ENCODE results near the gene ACTA2.

The ACTA2 gene

DNA sequence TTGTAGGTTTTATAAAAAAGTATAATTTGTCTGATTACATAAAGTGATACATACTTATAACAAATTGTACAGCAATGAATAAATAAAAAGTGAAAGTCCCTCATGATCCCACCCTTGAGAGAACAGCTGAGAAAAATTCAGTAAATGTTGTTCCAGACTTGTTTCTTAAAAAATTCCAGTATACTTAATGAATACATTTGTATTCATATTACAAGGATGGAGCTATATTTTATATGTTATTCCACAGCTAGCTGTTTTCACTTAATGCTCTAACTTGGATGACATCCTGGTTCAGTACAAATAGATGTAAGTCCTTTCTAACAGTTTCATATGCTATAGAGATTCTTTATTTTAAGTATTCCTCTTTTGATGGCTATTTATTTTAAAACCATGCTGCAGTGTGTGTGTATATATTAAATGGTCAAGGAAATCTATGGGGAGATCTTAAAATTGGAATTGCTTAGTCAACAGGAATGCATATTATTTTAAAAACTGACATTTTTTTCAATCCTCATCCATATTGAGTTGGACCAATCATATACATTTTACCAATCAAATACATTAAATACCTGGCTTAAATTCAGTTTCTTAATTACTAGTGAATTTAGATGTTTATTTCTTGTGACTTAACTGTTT, 63.6 kb downstream of the ACTA2 start:
- TF ChIP-seq, protein P1, sequence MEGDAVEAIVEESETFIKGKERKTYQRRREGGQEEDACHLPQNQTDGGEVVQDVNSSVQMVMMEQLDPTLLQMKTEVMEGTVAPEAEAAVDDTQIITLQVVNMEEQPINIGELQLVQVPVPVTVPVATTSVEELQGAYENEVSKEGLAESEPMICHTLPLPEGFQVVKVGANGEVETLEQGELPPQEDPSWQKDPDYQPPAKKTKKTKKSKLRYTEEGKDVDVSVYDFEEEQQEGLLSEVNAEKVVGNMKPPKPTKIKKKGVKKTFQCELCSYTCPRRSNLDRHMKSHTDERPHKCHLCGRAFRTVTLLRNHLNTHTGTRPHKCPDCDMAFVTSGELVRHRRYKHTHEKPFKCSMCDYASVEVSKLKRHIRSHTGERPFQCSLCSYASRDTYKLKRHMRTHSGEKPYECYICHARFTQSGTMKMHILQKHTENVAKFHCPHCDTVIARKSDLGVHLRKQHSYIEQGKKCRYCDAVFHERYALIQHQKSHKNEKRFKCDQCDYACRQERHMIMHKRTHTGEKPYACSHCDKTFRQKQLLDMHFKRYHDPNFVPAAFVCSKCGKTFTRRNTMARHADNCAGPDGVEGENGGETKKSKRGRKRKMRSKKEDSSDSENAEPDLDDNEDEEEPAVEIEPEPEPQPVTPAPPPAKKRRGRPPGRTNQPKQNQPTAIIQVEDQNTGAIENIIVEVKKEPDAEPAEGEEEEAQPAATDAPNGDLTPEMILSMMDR (IDR thresholded peaks at IDR 0.05; ENCODE audit: low read depth, low read length), result no peak

DNA sequence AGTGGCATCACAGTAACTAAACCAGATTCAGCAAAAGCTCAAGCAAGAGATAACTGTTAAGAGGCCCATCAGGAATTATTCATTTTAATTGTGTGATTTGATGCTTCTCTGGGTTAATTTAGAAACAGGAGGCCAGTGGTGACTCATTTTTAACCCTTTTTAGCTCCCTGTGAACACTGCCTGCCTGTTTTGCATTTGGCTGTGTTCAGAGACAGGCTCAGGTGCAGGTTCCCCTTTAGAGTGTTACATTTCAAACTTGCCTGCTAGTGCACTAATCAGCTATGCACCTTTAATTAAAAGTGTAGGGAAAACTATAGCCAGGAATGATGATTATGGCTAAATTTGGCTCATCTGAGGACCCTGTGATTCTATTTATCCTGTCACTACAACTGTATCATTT, 66.0 kb downstream of the ACTA2 start:
- no peak for DNase-seq (ENCODE audit: extremely low read depth, low read depth)
- TF ChIP-seq, protein P1 (IDR thresholded peaks at IDR 0.05; ENCODE audit: low read depth, low read length), result no peak

More for the DNA sequence above, 63.6 kb downstream of the ACTA2 start:
- DNase-seq (ENCODE audit: extremely low read depth, low read depth), result no peak
